HL-60 (cell line): Measurements from ENCODE around the gene C4B.

ENCODE experiments used
- CTCF ChIP-seq: IDR thresholded peaks from one replicate; pipeline ENCODE4 v1.5.1; 2011; ENCODE audit warnings: low read length, control low read depth, inconsistent platforms; ENCODE audit not compliant: insufficient read depth
- GABPA ChIP-seq: IDR thresholded peaks from 2 replicates; pipeline ENCODE4 v1.6.1; 2012; ENCODE audit warnings: low read depth
- POLR2AphosphoS5 ChIP-seq: IDR thresholded peaks from 2 replicates; pipeline ENCODE4 v1.6.1; 2012; ENCODE audit warnings: low read depth
- REST ChIP-seq: IDR thresholded peaks from 2 replicates; pipeline ENCODE4 v1.6.1; 2012; ENCODE audit warnings: low read depth; ENCODE audit not compliant: insufficient replicate concordance
- SPI1 ChIP-seq: IDR thresholded peaks from 2 replicates; pipeline ENCODE4 v1.6.1; 2012; ENCODE audit warnings: low read depth, mild to moderate bottlenecking, borderline replicate concordance

GRCh38 chr6:32081168-32081990, 66.8 kb downstream of the C4B start:
- TF ChIP-seq POLR2AphosphoS5 (no peak), REST (no peak), CTCF (no peak), SPI1 (no peak), GABPA (no peak)
